HepG2 (cell line): Measurements from ENCODE around the gene FBXL7. TPM values are rescaled to one million over a fixed set of nuclear protein-coding genes. Genes with fewer than 3 reads are reported as not detected.

Source experiments
- ATAC-seq: fragments of 200-7000 bp; cut with Tn5 transposase; 3 replicates; pipeline ENCODE4 v1.9.1; 2020; ENCODE audit warnings: mild to moderate bottlenecking, moderate library complexity
- BruUV-seq: library from RNA; stranded (reverse); fragments of 400-500 nt; replicated peaks from 2 replicates; lab custom pipeline; 2021; lab: Mats Ljungman, UMichigan
- CTCF ChIA-PET: fragments of 300-600 bp; formaldehyde crosslinking; extraction: SDS; loops from one replicate; lab custom pipeline; 2021; ENCODE audit warnings: low total read pairs, inconsistent platforms, low intra/inter-chr PET ratio; lab: Yijun Ruan, JAX
- POLR2A ChIA-PET: fragments of 350-600 bp; sonication (Branson Sonifier 250); formaldehyde crosslinking; loops from one replicate; lab custom pipeline; 2020; ENCODE audit warnings: antibody characterized with exemption, inconsistent platforms; lab: Yijun Ruan, JAX
- DNase-seq: peaks from one replicate; pipeline ENCODE4 v3.0.0-alpha.2; 2015; ENCODE audit warnings: low spot score
- FAIRE-seq: peaks from 3 replicates; lab custom pipeline; 2011; peaks lifted over from hg19 to GRCh38; lab: Jason Lieb, UNC
- H2AFZ ChIP-seq: one replicate; pipeline ENCODE4 v1.6.1; 2011; ENCODE audit warnings: low read length, inconsistent platforms
- H3K27ac ChIP-seq: fragments of 300-600 bp; 3 replicates; pipeline ENCODE4 v1.8.0; 2011; ENCODE audit warnings: mixed run types, mild to moderate bottlenecking, mixed read lengths, low read length, inconsistent platforms; ENCODE audit not compliant: insufficient read depth; ENCODE audit errors: extremely low read length
- H3K27me3 ChIP-seq, 2 experiments: fragments of 200-600 bp in 1 of 2; 2 replicates in 1 of 2; 3 replicates in 1 of 2; pipeline versions ENCODE4 v1.6.0 to v1.8.0; 2011; ENCODE audit warnings: low read length in 2 of 2, mild to moderate bottlenecking in 2 of 2, moderate library complexity in 2 of 2, inconsistent platforms in 1 of 2; ENCODE audit not compliant: insufficient read depth in 2 of 2, control insufficient read depth in 1 of 2
- H3K36me3 ChIP-seq, 2 experiments: fragments of 200-600 bp in 1 of 2; replicated peaks in 1 of 2; 2 replicates in 1 of 2; 3 replicates in 1 of 2; pipeline versions ENCODE4 v1.5.1 to v1.8.0; 2011; ENCODE audit warnings: low read length in 2 of 2, inconsistent platforms in 1 of 2; ENCODE audit not compliant: insufficient read depth in 2 of 2, control insufficient read depth in 1 of 2
- H3K4me1 ChIP-seq: 2 replicates; pipeline ENCODE4 v1.5.1; 2012; ENCODE audit warnings: low read length, inconsistent platforms; ENCODE audit not compliant: insufficient read depth
- H3K4me2 ChIP-seq: 2 replicates; pipeline ENCODE4 v1.6.0; 2011; ENCODE audit warnings: low read depth, low read length, inconsistent platforms
- H3K4me3 ChIP-seq, 3 experiments: fragments of 200-600 bp in 1 of 3; sonication (generic), shearing (Covaris generic) in 1 of 3; replicated peaks in 1 of 3; 2 replicates each; pipeline ENCODE4 v1.5.1; 2011 to 2016; ENCODE audit warnings: low read length in 3 of 3, inconsistent platforms in 2 of 3, low read depth in 2 of 3, mild to moderate bottlenecking in 2 of 3, control low read depth in 1 of 3, mixed read lengths in 1 of 3; ENCODE audit not compliant: insufficient read depth in 1 of 3
- H3K79me2 ChIP-seq: one replicate; pipeline ENCODE4 v1.6.1; 2011; ENCODE audit warnings: low read length, inconsistent platforms; ENCODE audit not compliant: insufficient read depth
- H3K9ac ChIP-seq: 2 replicates; pipeline ENCODE4 v1.6.0; 2011; ENCODE audit warnings: mild to moderate bottlenecking, low read depth, low read length, inconsistent platforms; ENCODE audit not compliant: insufficient read depth
- H3K9me3 ChIP-seq: 2 replicates; pipeline ENCODE4 v1.5.1; 2012; ENCODE audit warnings: mild to moderate bottlenecking, low read length
- H4K20me1 ChIP-seq: 2 replicates; pipeline ENCODE4 v1.6.0; 2011; ENCODE audit warnings: inconsistent platforms, mild to moderate bottlenecking, low read length, moderate library complexity; ENCODE audit not compliant: insufficient read depth
- HMGXB4 ChIP-seq, 2 experiments: sonication (generic) in 1 of 2; formaldehyde crosslinking in 1 of 2; IDR thresholded peaks; 2 replicates each; pipeline versions ENCODE4 v1.4.0 to v1.6.1; 2018 to 2020; ENCODE audit warnings: missing genetic modification reagents in 2 of 2, borderline replicate concordance in 1 of 2, low read depth in 1 of 2, mild to moderate bottlenecking in 1 of 2, missing biosample characterization in 1 of 2
- KAT2B ChIP-seq: fragments of 150-350 bp; IDR thresholded peaks from 2 replicates; pipeline ENCODE4 v1.6.1; 2014; ENCODE audit warnings: low read depth, low read length, borderline replicate concordance
- PAX8 ChIP-seq: sonication (generic); formaldehyde crosslinking; IDR thresholded peaks from 2 replicates; pipeline ENCODE4 v1.8.0; 2022; ENCODE audit warnings: mild to moderate bottlenecking, missing genetic modification reagents, borderline replicate concordance
- THAP9 ChIP-seq: sonication (generic); formaldehyde crosslinking; IDR thresholded peaks from 2 replicates; pipeline ENCODE4; 2020; ENCODE audit warnings: missing genetic modification reagents, mild to moderate bottlenecking, borderline replicate concordance
- TP53 ChIP-seq: sonication (generic); formaldehyde crosslinking; conservative IDR thresholded peaks from 2 replicates; pipeline ENCODE4 v1.4.0; 2020; ENCODE audit warnings: missing genetic modification reagents
- ZNF318 ChIP-seq: sonication (generic); formaldehyde crosslinking; IDR thresholded peaks from 2 replicates; pipeline ENCODE4 v1.4.0; 2020; ENCODE audit warnings: mild to moderate bottlenecking, missing genetic modification reagents
- WGBS: methylation state at CpG from one replicate; pipeline ENCODE4 v1.1.6; 2017; ENCODE audit warnings: low lambda C conversion rate; 5-methylcytosine and 5-hydroxymethylcytosine counted together
- in situ Hi-C: cut with HindIII; loops from 2 replicates; pipeline ENCODE4 v1.10.0; 2017; ENCODE audit warnings: low pct_unique_long_range_greater_than_20kb; ENCODE audit not compliant: extremely low pct_ligation_motif_present
- intact Hi-C: fragments of 100-400 bp; cut with micrococcal nuclease; formaldehyde crosslinking; loops from one replicate; pipeline ENCODE4 v1.10.0; 2022; ENCODE audit not compliant: unreplicated experiment
- polyA plus RNA-seq, 8 experiments: library from polyadenylated mRNA; depleted of rRNA in 3 of 8; stranded (reverse) in 7 of 8; unstranded in 1 of 8; fragments of >200 nt; fragmentation: Illumina TruSeq in 4 of 8; extraction: Trizol in 4 of 8; gene quantifications; 2 replicates each; pipeline versions ENCODE4 v1.2.1 to v1.2.3, GENCODE V29; 2011 to 2016; ENCODE audit warnings: low read depth in 4 of 8, missing spikeins in 1 of 8, mixed read lengths in 1 of 8; ENCODE audit not compliant: insufficient read depth in 1 of 8
- total RNA-seq, 5 experiments: library from RNA; depleted of rRNA; stranded (reverse); fragments of >200 nt; fragmentation: Illumina TruSeq; extraction: Trizol; gene quantifications; 2 replicates each; pipeline ENCODE4 v1.2.3, GENCODE V29; 2016; ENCODE audit warnings: low read depth in 1 of 5
- TF ChIP-seq, protein P1 (sequence below): sonication (generic); formaldehyde crosslinking; IDR thresholded peaks from 2 replicates; pipeline ENCODE4 v1.4.0; 2020; ENCODE audit warnings: missing genetic modification reagents, mild to moderate bottlenecking, borderline replicate concordance

The FBXL7 gene
- total and polyA plus RNA-seq, 2 of the 13 experiments (the other 11 are each of a cell fraction or from before 2014, with no cell fraction given): 0.07 TPM; not detected in 1

DNA sequence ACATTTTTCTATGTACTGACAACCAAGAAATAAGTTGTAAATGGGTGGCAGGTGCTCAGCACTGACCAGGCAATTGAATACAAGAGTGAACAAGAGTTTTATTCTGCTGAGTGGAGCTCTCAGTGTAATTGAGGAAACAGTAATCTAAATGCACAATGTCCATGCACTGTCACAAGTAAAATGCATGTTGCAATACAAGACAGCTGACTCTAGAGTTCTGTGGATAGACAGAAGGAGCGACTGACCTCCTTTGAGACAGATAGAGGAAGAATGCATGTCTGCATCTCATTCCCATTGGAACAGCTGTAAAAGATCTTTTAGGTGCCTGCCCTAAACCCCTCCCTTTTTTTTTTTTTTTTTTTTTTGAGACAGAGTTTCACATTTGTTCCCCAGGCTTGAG lies 299.0 kb downstream of the FBXL7 start:
- H3K9ac ChIP-seq: no peak overlapping the region
- no peak overlapping the region for H2AFZ ChIP-seq
- no peak overlapping the region for H3K4me3 ChIP-seq
- DNase-seq (no peak), ATAC-seq (no peak), FAIRE-seq (no peak)
- H3K36me3 ChIP-seq: no peaks in the 10 kb centered on the region
- BruUV-seq: no TSS peak
- WGBS: 33% methylated on average over 1 of the region's 1 CpG
- in situ Hi-C loops: loop anchor here (25.0 kb wide), 1 partner anchor 687 kb away; no protein-coding TSS in a partner anchor
- H3K4me1 ChIP-seq: no peaks in the 10 kb centered on the region
- no peak overlapping the region for H3K4me2 ChIP-seq
- no peak overlapping the region for H3K27ac ChIP-seq
- no peaks in the 10 kb centered on the region for H3K79me2 ChIP-seq
- H4K20me1 ChIP-seq: no peaks in the 10 kb centered on the region
- CTCF ChIA-PET: no interaction called here
- H3K27me3 ChIP-seq: no peaks in the 10 kb centered on the region
- POLR2A ChIA-PET: no interaction called here
- intact Hi-C loops: no loop called here
- peaks cover 25% of the 10 kb centered on the region for H3K9me3 ChIP-seq
- TF ChIP-seq TP53 (CRISPR knock-in tag): no peak
- no peak for TF ChIP-seq THAP9 (CRISPR knock-in tag)
- TF ChIP-seq ZNF318: no peak
- TF ChIP-seq, protein P1, sequence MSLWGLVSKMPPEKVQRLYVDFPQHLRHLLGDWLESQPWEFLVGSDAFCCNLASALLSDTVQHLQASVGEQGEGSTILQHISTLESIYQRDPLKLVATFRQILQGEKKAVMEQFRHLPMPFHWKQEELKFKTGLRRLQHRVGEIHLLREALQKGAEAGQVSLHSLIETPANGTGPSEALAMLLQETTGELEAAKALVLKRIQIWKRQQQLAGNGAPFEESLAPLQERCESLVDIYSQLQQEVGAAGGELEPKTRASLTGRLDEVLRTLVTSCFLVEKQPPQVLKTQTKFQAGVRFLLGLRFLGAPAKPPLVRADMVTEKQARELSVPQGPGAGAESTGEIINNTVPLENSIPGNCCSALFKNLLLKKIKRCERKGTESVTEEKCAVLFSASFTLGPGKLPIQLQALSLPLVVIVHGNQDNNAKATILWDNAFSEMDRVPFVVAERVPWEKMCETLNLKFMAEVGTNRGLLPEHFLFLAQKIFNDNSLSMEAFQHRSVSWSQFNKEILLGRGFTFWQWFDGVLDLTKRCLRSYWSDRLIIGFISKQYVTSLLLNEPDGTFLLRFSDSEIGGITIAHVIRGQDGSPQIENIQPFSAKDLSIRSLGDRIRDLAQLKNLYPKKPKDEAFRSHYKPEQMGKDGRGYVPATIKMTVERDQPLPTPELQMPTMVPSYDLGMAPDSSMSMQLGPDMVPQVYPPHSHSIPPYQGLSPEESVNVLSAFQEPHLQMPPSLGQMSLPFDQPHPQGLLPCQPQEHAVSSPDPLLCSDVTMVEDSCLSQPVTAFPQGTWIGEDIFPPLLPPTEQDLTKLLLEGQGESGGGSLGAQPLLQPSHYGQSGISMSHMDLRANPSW (CRISPR knock-in tag): no peak
- TF ChIP-seq PAX8 (CRISPR knock-in tag): no peak
- no peak for TF ChIP-seq HMGXB4 (CRISPR knock-in tag; IDR thresholded peaks at IDR 0.05; ENCODE audit: borderline replicate concordance in 1 of 2, low read depth in 1 of 2)
- no peak for TF ChIP-seq KAT2B
